Renal cortical epithelial cell (primary cell): ENCODE data around the gene PDE10A. TPM values are rescaled to one million over a fixed set of nuclear protein-coding genes. Genes with fewer than 3 reads are reported as not detected.

Experiments
- DNase-seq: peaks from one replicate; pipeline ENCODE4 v3.0.0-alpha.2; 2011; ENCODE audit warnings: low read depth
- total RNA-seq: library from RNA; depleted of rRNA; stranded (reverse); fragments of >200 nt; gene quantifications from 2 replicates; pipeline ENCODE4 v1.2.3, GENCODE V29; 2014

The PDE10A gene
- total RNA-seq, 1 donor from 2014 or later, result 52.1 TPM

DNA sequence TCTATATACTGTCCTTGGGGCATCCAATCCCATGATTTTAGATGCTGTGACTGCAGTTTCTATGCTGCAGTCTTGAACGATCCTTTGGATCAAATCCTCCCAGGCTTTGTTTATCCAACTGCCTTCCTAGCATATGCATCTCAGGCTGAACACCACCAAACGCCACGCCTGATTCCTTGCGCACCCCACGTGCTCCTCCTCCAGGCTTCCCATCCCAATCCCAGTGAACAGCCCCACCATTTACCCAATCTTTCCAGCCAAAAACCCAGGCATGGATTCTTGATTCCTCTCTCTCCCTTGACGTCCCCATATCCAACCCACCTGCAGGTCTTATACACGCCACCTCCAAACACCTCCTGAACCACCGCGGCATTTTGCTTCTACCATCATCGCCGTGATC lies 7.8 kb downstream of the PDE10A start:
- no peak for DNase-seq

DNA sequence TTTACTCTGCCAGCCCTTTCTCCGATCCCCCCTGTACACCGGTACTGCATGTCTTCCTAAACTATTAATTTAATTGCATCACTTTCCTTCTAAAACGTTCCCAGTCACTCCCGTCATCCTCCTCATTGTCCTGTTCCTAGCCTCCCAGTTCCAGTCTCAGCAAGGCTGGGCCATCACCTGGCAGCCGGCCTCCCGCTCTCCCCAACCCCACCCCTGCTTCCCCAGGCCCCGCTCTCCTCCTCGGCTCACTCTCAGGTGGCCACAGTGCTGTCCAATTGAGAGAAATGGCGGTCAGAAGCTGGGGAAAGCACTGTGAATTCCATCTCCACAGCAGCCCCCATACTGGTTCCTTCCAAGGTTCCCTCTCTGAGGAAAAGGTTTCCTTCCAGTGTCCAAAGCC lies 8.9 kb downstream of the PDE10A start:
- DNase-seq, result no peak

DNA sequence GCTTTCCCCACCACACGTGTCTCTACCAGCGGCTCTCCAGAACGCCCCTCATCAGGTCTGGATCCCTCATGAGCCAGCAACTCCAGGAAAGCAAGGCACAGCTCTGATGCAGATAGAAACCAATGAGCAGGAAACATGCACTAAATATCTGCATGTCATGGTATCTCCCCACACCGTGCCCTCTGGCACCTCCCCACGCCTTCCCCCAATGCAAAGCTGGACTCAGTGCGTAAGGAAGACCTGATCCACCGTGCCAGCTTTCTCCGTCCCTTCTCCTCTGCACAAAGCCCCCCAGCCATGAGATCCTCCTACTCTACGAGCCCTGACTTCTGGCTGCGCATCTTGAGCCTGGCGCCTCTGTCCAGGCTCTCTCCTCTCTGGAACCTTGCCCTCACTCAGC lies 9.4 kb downstream of the PDE10A start:
- DNase-seq, result no peak

DNA sequence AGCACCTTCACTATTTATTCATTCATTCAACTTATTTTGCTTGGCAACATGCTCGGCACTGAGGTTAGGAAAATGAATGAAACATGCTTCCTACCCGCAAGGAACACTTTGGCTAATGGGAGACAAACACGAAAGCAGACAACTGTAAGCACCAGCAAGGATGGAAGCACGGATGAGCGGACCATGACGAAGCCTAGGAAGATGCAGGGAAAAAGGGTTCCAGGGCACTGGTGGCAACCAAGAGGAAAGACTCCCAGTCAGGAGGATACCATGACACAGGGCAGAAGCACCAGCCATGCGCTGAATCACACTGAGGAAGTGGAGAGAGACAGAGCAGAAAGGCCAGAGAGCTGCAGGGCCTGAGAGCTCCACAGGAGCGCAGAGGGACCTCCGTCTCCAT lies 9.8 kb downstream of the PDE10A start:
- DNase-seq, result peak; percentile 44

DNA sequence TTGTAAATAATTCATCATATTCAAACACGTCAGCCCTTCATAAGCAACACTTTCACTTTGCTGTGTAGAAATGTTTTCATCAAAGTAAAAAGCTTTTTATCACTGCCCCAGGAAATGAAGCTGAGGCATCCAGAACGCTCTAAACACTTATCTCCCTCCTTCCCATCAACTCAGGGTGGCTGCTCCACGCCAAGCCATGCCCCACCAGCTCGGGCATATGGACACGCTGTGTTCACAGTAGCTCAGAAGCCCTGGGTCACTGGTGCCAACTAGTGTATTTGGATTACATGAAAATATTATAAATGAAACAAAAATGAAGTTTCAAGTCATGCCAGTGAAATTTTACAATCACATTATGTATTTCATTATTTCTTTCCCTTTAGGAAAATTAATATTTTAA lies 10.3 kb downstream of the PDE10A start:
- no peak for DNase-seq

DNA sequence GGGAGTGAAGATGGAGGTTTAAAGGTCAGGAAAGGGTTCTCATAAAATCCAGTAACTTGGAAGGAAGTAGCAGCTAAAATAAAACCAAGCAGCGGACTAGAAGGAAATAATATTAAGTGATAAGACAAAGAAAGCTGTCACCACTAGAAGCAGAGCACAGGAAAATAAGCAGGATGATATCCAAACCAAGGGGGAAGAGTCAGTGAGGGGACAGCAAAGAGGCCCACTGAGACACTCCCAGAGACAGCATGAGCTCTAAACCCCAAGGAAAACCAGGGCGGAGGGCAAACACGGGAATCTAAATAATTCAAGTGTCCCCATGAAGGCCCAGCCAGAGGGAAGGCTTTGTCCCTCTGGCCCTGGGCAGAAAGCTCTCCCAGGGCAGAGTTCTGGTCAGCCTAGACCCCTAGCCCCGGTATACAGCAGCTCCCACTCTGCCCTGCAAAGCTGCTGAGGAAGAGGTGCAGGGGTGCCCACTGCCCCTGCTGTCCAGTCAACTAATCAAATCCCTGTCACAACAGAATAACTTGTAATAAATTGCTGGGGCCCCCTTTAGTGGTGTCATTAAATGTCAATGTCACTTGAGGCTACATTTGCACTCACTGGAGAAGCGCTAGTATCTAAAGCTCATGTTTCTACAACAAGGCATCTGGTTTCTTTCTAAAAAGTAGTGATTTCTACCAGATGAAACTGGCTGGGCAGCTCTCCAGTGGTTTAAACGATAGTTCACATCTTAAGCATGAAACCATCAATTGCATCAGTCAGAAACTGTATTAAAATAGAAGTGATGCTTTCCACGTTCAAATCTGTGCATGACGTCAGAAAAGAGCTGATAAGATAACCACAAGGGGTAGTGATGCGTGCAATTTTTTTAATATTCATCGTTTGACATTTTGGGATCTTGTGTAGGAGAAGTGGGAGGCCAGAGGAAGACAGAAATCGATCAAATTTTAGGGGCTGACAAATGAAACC lies 13.6 kb downstream of the PDE10A start:
- DNase-seq, result no peak

DNA sequence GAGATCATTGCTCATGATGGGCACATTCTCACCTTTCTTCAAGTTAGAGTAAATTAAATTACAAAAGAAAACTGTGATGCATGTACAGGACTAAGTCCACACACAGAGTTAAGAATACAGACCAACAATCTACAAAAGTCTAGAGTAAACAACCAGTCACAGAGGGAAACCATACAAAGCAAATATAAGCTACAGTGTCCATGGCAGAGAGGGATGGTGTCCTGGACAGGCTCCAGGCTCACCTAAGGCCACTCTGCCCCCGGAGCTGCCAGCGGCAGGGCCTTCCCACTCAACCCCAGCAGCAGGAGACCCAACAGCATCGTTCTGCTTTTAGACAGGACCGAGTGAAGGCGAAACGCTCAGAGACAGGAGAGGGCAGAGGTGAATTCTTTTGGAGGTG lies 16.0 kb downstream of the PDE10A start:
- DNase-seq, result no peak

DNA sequence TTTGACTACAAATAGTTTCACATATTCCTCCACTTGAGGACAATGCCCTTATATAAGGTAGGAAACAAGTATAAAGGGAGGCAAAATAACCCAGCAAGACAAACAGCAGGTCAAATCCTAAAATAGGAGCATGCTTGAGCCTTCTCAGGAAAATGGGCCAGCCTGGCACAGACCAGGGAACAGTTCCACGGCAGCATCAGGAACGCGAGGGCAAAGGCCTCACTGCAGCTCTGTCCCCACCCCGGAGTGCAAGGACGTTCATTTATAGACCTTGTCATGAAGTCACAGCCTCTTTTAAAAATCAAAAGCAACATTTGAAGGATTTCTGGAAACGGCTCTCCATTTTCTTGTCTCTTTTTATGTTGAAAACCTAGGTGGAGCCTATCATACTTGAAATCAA lies 17.1 kb downstream of the PDE10A start:
- DNase-seq, result no peak

DNA sequence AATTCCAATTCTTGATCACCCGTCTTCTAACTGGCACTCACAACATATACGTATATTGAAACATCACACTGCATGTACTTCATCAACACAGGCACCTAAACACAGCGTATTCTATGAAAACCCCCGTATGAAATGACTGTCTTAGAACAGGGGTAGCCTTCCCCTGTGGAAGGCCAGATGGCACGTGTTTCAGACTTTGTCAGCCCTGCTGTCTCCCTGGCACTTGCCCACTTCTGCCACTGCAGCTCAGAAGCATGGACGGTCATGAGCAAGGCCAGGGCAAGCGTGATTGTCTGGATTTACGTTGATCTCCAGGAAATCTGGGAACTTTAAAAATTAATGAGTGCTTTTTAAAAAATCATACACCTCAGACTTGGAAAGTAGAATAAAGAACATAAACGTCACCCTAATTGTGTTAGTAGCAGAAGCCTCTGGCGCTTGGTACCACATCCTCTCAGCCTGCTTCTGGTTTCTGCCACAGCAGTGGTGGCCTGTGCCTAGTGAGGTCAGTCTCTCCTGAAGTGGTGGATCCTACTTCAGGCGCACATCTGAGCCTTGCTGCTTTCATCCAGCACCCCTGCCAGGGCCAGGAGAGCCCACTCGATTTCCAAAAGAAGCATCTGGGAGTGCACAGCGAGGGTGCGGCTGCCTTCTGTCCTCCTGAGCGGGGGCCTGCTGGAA lies 18.3 kb downstream of the PDE10A start:
- DNase-seq, result no peak

DNA sequence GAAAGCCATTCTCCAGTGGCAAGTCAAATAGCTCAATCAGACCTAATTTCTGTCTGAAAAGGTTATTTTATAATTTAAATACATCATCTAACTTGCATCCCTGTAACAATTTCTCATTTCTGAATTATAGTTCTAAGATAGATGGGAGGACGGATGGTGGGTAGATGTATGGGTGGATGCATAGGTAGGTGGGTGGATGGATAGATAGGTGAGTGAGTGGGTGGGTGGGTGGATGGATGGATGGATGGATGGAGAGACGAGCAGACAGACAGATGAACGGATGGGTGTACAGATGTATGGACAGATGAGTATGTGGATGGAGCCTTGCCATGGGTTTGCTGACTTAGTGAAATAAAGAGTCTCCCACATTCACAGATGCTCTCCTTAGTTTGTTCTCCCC lies 20.0 kb downstream of the PDE10A start:
- no peak for DNase-seq

DNA sequence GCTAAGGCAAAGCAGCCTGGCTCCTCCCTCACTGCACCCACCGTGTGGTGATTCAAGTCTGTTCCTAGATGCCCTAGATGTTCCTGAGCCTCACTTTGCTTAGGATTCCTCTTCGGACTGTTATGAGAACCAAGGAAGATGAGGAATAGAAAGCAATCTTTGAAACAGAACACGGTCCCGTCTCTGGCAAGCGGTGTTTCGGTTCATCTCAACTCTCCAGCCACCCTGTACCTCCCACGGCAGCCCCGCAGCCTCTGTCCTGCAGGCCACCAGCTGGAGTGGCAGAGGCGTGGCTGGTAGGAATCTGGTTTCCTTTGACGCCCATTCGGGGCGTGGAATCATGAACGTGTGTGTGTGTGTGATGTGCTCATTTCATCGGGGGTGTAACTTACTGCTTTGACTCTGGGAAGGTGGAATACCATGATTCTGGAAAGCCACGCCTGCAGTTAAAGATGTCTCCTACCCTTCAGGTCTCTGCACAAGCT lies 21.3 kb downstream of the PDE10A start:
- peak; percentile 35 for DNase-seq

DNA sequence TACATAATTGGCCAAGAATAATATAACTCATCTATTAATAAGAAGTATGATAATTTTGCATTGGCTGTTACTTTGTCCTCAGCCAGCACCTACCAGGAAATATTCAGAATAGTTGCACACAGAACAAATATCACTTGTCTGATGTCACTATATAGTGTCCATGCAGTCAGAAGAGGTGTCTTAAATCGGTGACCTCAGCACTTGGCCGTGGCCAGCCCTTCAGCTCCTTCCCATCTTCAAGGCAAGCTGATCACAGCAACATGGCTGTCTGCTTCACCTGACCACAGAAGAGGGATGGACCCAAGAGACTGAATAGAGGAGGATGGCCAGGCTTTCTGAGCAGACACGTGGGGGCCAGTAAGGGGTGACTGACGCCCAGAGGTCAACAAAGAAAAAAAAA lies 22.2 kb downstream of the PDE10A start:
- no peak for DNase-seq

DNA sequence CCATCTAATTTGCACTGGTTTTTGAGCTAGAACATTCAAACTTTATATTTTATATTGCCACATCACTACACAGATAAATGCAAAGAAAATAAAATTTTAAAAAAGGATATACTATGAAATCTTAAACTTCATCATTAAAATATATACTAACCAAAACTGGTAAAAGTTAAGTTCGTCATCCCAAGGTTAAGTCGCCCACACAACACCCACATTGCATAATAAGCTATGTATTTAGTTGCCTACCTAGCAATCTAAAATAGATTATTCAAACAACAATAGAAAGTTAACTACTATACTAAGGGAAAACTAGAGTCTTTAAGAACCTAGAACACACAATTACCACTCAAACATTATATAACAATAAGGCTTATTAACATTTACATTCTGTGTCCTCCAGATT lies 24.5 kb downstream of the PDE10A start:
- no peak for DNase-seq

DNA sequence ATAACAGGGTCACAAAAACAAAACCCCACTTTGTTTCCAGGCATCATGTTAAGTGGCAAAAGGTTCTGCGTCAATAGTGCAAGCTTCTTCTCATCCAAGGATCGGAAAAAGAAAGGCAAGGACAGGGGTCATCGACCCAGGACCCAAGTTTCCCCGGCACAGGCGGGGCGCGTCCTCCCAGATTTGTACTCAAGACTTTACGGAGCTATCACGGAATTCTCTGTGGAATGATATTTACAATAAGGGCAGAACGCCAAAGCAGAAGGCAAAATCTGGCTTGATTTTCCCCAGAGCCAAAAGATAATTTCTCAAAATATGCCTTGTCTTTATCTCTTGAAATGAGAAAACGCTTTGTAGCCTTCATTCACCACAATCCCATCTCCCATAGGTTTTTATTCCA lies 25.5 kb downstream of the PDE10A start:
- DNase-seq, result no peak

DNA sequence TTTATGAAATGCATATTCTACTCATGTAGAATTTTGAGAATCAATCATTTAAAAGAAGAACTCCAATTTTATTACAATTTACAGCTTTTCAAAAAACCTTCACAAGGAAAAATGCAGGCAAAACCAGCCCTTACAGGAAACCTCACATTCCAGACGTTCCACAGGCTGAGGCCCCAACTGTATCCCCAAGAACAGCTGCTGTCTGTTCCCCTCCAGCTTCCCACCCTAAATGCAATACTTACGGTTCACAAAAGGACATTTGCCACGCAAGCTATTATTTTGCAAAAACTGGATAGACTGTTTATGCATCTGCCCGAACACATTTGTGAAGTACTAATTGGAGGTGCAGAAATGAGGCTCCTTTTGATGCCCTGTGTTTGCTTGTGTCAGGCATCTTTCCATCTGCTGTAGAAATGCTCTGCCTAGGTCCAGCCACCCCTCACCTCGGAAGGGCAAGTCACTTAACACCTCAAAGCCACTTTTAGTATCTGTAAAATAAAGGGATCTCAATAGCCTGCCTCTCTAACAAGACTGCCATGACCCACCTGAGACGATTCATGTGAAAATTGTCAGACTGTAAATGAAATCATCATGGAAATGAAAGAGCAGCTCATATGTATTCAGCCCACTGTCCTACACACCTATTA lies 26.5 kb downstream of the PDE10A start:
- DNase-seq, result peak; percentile 22

DNA sequence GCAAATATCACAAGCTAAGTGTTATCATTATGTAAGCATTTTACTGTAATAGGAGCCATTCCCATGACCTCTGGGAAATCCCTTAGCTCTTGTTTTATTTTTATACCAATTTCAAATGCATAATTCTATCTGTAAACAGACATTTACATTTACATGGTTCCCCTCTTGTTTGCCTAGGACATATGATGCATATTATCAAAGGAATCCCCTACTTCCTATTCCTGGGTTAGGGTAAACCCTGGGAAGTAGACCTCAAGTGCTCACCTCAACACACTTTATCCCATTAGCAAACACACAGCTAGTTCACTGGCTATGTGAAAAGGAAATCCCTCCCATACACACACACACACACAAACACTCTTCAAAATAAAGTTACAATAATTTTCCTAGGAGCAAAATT lies 27.1 kb downstream of the PDE10A start:
- no peak for DNase-seq

DNA sequence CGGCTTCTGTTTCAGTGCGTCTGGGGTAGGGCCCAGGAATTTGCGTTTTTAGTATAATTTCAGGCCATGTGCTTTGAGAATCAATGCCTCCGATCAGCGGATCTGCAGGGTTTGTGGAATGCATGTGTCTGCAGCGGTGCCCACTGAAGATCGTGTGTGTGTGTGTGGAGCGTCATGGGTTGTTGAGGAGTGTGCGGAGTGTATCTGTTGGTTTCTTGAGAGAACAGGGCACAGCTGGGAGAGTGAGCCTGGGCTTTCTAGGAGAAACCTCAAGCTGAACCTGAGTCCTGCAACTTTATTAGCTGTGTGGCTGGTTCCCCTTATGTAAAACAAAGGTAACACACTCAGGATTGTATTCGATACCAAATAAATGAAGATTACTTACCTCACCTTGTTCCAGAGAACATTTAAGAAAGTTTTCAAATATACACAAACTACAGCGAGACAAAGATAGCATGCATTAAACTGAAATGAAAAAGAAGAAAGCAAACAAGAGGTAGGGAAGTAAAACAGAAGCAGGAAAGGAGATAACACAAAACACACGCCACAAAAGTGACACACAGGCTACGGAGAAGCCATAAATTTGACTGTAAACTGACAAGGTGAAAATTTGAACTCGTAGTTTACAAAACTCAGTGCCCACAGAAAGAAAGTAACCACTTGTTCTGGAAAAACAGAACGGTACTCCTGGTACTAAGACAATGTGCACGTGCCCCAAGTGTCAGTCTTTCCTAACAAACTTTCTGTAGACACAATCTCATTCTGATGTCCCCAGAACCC lies 28.8 kb downstream of the PDE10A start:
- DNase-seq, result no peak

DNA sequence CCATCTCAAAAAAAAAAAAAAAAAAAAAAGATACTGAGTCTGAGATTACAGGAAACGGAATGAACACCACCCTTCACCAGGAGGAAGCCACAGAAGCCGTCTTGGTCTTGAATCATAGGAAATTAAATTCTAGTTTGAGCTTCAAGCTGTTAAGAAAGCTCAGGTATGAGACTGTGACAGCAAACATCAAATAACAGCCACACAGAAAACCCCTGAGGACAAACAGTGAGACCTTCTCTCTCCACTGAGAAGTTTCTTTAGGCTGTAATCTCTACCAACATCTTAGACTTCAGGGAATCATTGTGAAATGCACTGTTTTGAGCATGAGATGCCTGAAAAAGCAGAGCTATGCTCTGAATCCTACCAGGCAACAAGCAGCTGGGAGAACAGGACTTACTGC lies 30.8 kb downstream of the PDE10A start:
- DNase-seq, result peak; percentile 20

DNA sequence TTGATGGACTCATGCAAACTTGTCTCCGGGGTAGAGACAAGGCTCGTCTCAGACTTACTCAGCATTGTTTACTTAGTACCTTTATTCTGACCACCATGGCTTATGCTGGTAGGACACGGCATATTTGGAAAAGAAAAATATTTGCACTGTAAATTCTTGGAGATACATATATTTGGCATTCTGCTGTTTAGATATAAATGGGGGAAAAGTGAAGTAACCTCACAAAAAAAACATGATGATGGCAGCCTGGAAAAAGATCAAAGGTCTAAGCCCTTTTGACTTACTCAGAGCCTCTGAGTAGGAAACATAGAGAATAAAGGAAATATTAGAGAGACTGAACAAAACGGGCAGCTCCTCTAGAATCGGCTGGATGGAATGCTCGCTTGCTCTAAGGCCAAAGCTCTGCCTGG lies 32.5 kb downstream of the PDE10A start:
- no peak for DNase-seq

DNA sequence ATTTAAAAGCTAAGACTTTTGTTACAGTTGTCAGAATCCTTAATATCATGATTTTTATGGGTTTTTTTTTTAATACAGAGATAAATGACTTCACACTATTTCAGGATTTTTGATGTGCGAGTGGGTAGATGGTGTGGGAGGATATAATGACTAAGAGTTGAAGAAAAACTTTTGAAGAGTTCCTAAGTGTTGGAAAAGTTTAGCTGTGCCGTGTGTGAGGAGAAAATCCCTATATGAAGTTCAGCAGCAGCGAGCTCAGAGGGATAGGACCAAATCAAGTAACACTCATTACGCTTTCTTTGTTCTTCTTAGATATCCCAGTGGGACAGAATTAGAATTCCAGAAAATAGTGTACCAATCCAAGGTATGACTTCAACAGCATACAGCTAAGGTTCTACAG lies 34.1 kb downstream of the PDE10A start:
- no peak for DNase-seq

DNA sequence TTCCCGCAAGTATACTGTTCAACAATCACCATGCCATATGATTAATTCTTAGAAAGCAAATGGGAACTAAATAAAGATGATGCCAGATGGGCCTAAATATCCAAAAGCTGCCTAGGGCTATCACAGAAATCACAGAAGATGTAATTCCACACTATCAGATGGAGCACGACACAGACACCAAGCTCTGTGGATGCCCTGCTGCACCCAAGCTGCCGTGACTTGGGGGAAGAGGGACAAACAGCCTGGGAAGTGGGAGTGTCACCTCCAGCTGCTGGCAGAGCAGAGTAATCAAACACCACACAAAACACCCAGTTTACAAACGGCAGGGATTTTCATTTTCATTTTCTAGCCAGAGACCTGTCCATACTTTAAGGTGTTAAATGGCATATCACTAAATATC lies 35.7 kb downstream of the PDE10A start:
- no peak for DNase-seq

DNA sequence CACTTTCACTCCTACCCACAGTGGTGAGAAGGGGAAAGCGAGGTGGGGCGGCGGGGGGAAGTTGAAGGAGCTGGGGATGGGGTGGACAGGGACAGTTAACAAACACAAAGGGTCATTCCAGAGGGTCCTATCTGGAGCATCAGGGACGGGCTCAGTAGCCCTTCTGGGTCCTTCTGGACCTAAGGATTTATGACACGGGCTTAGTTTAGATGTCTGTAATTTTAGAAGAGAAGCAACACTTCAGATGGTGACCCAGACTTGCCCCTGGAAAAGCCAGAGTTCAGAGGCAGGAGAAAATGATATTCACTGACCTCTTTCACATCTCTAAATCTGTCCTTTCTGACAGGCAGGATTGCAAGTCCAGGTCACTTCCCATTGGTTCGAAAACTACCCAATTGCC lies 36.3 kb downstream of the PDE10A start:
- no peak for DNase-seq
